Midbrain (tissue), 1 donor: ENCODE measurements around the gene RDH12.
A peak's percentile ranks its signal among the peaks of the same experiment; 100 is the strongest.
"Not testable (repeated sequence)": the region's sequence is repeated elsewhere in the genome, so short reads cannot be mapped to it uniquely, and the experiment has no call there.

Source experiments
- DNase-seq: peaks from one replicate; lab custom pipeline; 2025; lab: John Stamatoyannopoulos, UW

Gene RDH12

DNA sequence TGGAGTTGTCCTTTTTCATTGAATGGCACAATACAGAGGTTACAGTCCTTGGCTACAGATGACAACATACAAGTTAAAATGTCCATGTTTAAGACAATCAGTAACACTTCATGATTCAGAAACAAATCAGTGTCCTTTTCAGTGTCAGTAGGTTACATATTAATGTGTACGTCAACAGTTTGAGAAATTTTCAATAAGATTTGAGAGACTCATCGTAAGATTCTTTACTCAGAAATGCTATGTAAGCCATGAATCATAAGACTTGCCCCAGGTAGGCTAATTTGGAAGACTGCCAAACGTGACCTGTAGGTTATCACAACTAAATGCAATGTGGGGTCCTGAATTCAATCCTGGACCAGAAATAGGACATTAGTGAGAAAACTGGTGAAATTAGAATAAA, 3.5 kb downstream of the RDH12 start:
- no peak for DNase-seq

- not testable (repeated sequence) for DNase-seq
Measured at GRCh38 chr14:67709346-67709745, 7.7 kb downstream of the RDH12 start.

- not testable (repeated sequence) for DNase-seq
Measured at GRCh38 chr14:67709796-67710195, 8.1 kb downstream of the RDH12 start.

GRCh38 chr14:67710209-67710608, 8.5 kb downstream of the RDH12 start:
- DNase-seq: no peak

GRCh38 chr14:67717048-67717447, 15.4 kb downstream of the RDH12 start:
- no peak for DNase-seq

DNA sequence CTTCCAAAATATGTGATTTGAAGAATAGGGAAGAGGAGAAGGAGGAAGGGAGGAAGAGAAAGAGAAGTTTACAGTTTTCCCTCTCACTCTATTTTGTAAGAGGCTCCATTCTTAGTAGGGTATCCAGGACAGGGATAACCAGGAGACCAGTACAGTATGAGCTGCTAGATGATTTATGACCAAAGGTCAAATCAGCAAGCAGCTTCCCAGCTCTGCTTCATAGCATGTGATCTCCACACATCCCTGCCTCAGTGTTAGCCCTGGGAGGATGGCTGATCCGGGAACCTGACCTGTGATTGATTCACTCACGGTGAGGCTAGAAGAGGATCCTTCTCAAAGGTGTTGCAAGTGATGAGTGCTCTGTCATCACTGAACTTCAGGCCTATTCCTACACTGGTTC, 16.6 kb downstream of the RDH12 start:
- DNase-seq: no peak

- DNase-seq: not testable (repeated sequence)
Measured at GRCh38 chr14:67719385-67719784, 17.7 kb downstream of the RDH12 start.

GRCh38 chr14:67719866-67720265, 18.2 kb downstream of the RDH12 start:
- no peak for DNase-seq

DNA sequence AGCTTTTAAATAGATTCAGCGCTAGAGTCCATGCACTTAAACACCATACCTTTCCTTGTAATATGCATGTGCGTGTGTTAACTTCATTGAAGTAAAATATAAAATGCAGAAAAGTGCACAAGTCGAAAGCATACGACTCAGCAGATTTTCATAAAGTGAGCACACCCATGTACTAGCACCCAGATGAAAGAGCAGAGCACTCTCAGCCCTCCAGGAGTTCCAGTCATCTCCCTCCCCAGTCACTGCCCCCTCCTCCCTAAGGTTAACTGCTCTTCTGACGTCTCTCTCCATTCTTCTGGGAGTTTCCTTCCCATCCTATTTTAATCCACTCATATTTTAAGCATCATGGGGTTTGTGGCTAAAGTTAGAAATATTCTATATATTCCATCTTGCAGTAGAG, 20.2 kb downstream of the RDH12 start:
- no peak for DNase-seq

DNA sequence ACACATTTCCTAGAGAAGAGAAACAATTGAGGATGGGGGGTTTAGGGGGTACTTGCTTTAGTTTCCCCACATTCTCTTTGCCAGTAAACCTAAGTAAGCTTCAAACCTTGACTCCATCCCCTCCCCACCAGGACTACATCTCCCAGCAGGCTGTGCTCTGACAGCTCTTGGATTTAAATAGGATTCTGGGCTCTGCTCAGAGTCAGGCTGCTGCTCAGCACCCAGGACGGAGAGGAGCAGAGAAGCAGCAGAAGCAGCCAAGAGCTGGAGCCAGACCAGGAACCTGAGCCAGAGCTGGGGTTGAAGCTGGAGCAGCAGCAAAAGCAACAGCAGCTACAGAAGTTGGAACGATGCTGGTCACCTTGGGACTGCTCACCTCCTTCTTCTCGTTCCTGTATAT, 20.6 kb downstream of the RDH12 start:
- DNase-seq: peak; percentile 54

GRCh38 chr14:67725171-67725570, 23.5 kb downstream of the RDH12 start:
- no peak for DNase-seq

DNA sequence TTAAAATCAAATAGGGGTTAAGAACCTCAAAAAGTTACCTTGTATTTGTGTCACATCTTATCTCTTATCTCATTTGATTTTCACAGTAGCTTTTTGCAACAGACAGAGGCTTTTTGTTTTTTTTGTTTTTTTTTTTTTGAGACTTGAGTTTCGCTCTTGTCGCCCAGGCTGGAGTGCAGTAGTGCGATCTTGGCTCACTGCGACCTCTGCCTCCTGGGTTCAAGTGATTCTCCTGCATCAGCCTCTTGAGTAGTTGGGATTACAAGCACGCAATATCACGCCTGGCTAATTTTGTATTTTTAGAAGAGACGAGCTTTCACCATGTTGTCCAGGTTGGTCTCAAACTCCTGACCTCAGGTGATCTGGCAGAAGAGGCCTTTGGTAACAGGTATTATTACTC, 25.7 kb downstream of the RDH12 start:
- no peak for DNase-seq

- no peak for DNase-seq
Measured at GRCh38 chr14:67728258-67728657, 26.6 kb downstream of the RDH12 start.

- DNase-seq: no peak
Measured at GRCh38 chr14:67729072-67729885, 27.6 kb downstream of the RDH12 start.

DNA sequence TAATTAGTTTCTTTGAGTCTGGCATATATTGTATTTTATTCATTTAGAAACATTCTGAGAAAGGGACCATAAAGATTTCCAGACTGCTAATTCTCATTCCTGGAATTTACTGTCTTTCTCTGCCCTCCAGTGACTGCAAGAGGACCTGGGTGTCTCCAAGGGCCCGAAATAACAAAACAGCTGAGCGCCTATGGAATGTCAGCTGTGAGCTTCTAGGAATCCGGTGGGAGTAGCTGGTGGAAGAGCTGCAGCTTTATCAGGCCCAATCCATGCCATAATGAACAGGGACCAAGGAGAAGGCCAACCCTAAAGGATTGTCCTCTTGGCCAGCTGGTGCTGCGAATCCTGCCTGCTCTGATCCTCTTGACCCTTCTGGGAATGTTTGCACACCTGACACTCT, 31.9 kb downstream of the RDH12 start:
- DNase-seq: no peak

GRCh38 chr14:67734675-67735074, 33.0 kb downstream of the RDH12 start:
- no peak for DNase-seq

GRCh38 chr14:67735336-67736147, 33.9 kb downstream of the RDH12 start:
- DNase-seq: no peak

DNA sequence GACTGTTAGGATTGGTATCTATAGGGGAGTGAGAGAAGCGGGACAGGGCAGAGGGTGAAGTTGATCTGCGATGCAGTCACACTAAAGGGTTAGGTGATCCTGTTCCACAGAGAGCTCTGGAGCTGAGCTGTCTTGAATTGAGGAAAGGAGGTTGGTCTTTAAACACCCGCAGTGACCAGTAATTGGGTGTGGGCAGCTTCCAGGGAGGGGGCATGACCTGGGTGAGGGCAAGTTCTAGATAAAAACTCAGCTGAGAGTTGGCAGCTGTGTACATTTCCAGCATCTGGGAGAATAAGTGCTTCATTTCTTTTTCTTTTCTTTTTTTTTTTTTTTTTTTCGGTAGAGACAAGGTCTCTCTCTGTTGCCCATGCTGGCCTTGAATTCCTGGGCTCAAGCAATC, 35.1 kb downstream of the RDH12 start:
- no peak for DNase-seq

GRCh38 chr14:67738740-67739504, 37.2 kb downstream of the RDH12 start:
- no peak for DNase-seq

DNA sequence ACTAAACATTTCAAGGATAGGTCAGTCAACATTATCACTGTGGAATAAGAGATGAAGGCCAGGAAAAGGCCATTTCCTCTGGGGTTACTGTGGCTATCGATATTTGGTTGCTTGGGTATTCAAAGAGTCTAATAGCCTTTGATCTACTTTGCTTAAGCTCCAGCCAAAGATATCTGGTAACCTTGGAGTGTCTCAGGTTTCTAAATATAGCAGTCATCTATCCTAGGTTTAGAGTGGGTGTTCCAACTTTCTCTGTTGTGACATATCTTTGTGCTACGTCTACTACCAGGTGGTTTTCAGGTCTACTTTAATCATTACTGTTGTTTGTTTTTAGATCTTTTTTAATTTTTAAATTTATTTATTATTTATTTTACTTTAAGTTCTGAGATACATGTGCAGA, 42.4 kb downstream of the RDH12 start:
- DNase-seq: no peak

GRCh38 chr14:67746927-67747326, 45.2 kb downstream of the RDH12 start:
- DNase-seq: no peak

GRCh38 chr14:67748312-67748711, 46.6 kb downstream of the RDH12 start:
- no peak for DNase-seq
